OCI-LY3 (cell line): ENCODE measurements around the gene TTLL9.

ENCODE experiments used
- H2AFZ ChIP-seq: fragments of 200-600, 300-600 bp; shearing (Covaris generic); 2 replicates; pipeline ENCODE4 v1.6.0; 2014; ENCODE audit warnings: antibody characterized with exemption, low read depth, low read length
- H3K27ac ChIP-seq: fragments of 200-600, 300-600 bp; sonication (generic); 2 replicates; pipeline ENCODE4 v1.5.1; 2014; ENCODE audit warnings: mild to moderate bottlenecking, low read length, moderate library complexity, mixed read lengths
- H3K27me3 ChIP-seq: fragments of 200-600, 300-600 bp; sonication (generic); 2 replicates; pipeline ENCODE4 v1.6.1; 2014; ENCODE audit warnings: low read depth, low read length, mixed read lengths
- H3K36me3 ChIP-seq: fragments of 200-600, 300-600 bp; sonication (generic); replicated peaks from 2 replicates; pipeline ENCODE3; 2014; ENCODE audit warnings: low read depth, low read length, mixed read lengths
- H3K4me1 ChIP-seq: fragments of 300-600, 200-600 bp; sonication (generic); 2 replicates; pipeline ENCODE4 v1.6.1; 2014; ENCODE audit warnings: low read length, mixed read lengths
- H3K4me2 ChIP-seq: fragments of 200-600, 300-600 bp; sonication (generic); 2 replicates; pipeline ENCODE4 v1.6.1; 2014; ENCODE audit warnings: low read length, mixed read lengths
- H3K4me3 ChIP-seq: fragments of 300-600, 200-600 bp; sonication (generic); 2 replicates; pipeline ENCODE4 v1.5.1; 2014; ENCODE audit warnings: antibody characterized with exemption, mild to moderate bottlenecking, low read length, moderate library complexity
- H3K79me2 ChIP-seq: fragments of 300-600, 200-600 bp; shearing (Covaris generic); 2 replicates; pipeline ENCODE4 v1.6.1; 2014; ENCODE audit warnings: mild to moderate bottlenecking, low read length, mixed read lengths
- H3K9ac ChIP-seq: fragments of 300-600, 200-600 bp; shearing (Covaris generic); 2 replicates; pipeline ENCODE4 v1.6.0; 2014; ENCODE audit warnings: mild to moderate bottlenecking, low read length, moderate library complexity
- H3K9me3 ChIP-seq: fragments of 200-600, 300-600 bp; shearing (Covaris generic); 2 replicates; pipeline ENCODE4 v1.6.1; 2014; ENCODE audit warnings: low read length, mixed read lengths; ENCODE audit not compliant: insufficient read depth
- H4K20me1 ChIP-seq: fragments of 200-600, 300-600 bp; sonication (generic); 2 replicates; pipeline ENCODE4 v1.6.1; 2016; ENCODE audit warnings: low read length, mixed read lengths; ENCODE audit not compliant: insufficient read depth
- CTCF ChIP-seq: fragments of 200-600, 300-600 bp; sonication (generic); IDR thresholded peaks from 2 replicates; pipeline ENCODE4 v1.5.1; 2014; ENCODE audit warnings: antibody characterized with exemption, low read length, low read depth
- EZH2phosphoT487 ChIP-seq: fragments of 200-600 bp; shearing (Covaris generic); IDR thresholded peaks from 2 replicates; pipeline ENCODE4 v1.6.1; 2018; ENCODE audit warnings: antibody characterized with exemption, mixed run types, low read depth

Gene TTLL9

GRCh38 chr20:31923388-31924331 lies 53.2 kb downstream of the TTLL9 start:
- peak overlapping the region; percentile 31; the same call in 1 of the 2 replicates for H3K9ac ChIP-seq
- H3K4me2 ChIP-seq, result peak overlapping the region; percentile 50
- no peaks in the 10 kb centered on the region for H3K36me3 ChIP-seq
- H3K79me2 ChIP-seq, result no peaks in the 10 kb centered on the region
- no peaks in the 10 kb centered on the region for H3K9me3 ChIP-seq
- H3K27ac ChIP-seq, result peak overlapping the region; percentile 17
- TF ChIP-seq CTCF (no peak), EZH2phosphoT487 (no peak)
- H4K20me1 ChIP-seq, result no peaks in the 10 kb centered on the region
- H3K4me3 ChIP-seq, result peak overlapping the region; percentile 38
- H2AFZ ChIP-seq, result peak overlapping the region; percentile 4
- peaks cover 24% of the 10 kb centered on the region for H3K4me1 ChIP-seq
- H3K27me3 ChIP-seq, result no peaks in the 10 kb centered on the region

DNA sequence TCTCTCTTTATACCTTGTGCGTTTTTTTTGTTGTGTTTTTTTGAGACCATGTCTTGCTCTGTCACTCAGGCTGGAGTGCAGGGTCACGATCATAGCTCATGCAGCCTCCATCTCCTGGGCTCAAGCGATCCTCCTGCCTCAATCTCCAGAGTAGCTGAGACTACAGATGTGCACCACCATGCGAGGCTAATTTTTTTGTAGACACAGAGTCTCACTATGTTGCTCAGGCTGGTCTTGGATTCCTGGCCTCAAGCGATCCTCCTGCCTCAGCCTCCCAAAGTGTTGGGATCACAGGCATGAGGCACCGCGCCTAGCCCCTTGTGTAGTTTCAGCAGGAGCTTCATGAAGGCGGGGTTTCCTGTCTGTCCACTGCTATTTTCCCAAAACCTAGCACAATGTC lies 54.1 kb downstream of the TTLL9 start:
- Histone ChIP-seq H3K9me3 (no peaks in the 10 kb centered on the region), H3K79me2 (no peaks in the 10 kb centered on the region), H2AFZ (no peak overlapping the region), H3K27ac (no peak overlapping the region), H4K20me1 (no peaks in the 10 kb centered on the region), H3K27me3 (no peaks in the 10 kb centered on the region), H3K4me1 (peaks cover 20% of the 10 kb centered on the region), H3K4me3 (no peak overlapping the region), H3K4me2 (no peak overlapping the region), H3K9ac (no peak overlapping the region), H3K36me3 (no peaks in the 10 kb centered on the region)
- TF ChIP-seq CTCF (no peak), EZH2phosphoT487 (no peak)

GRCh38 chr20:31925631-31926030 lies 55.2 kb downstream of the TTLL9 start:
- Histone ChIP-seq H3K4me1 (peaks cover 20% of the 10 kb centered on the region), H4K20me1 (no peaks in the 10 kb centered on the region), H3K27me3 (0 out of 2 replicates have a peak, but pooled peaks cover 3% of the 10 kb centered on the region), H3K79me2 (no peaks in the 10 kb centered on the region), H2AFZ (no peak overlapping the region), H3K9me3 (no peaks in the 10 kb centered on the region), H3K36me3 (no peaks in the 10 kb centered on the region), H3K4me3 (no peak overlapping the region), H3K4me2 (no peak overlapping the region), H3K27ac (no peak overlapping the region), H3K9ac (no peak overlapping the region)
- TF ChIP-seq EZH2phosphoT487 (no peak), CTCF (no peak)

DNA sequence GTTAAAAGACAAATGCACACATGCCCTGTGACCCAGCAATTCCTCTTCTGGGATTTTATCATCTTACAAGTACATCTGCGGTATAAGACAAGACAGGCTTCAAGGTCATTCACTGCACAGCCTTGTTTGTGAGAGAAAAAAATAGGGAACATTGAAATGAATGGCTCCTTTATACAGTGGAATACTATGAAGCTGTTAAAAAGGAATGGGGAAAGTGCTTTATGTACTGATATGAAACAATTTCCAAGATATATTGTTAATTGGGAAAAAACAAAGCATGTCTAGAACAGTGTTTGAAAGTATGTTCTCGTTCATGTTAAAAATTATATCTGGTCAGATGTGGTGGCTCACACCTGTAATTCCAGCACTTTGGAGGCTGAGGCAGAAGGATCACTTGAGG lies 56.1 kb downstream of the TTLL9 start:
- H3K79me2 ChIP-seq, result no peaks in the 10 kb centered on the region
- no peak overlapping the region for H3K4me2 ChIP-seq
- no peaks in the 10 kb centered on the region for H3K9me3 ChIP-seq
- no peaks in the 10 kb centered on the region for H3K36me3 ChIP-seq
- H2AFZ ChIP-seq, result no peak overlapping the region
- H3K27ac ChIP-seq, result no peak overlapping the region
- 0 out of 2 replicates have a peak, but pooled peaks cover 3% of the 10 kb centered on the region for H3K27me3 ChIP-seq
- no peak for TF ChIP-seq CTCF
- no peak overlapping the region for H3K9ac ChIP-seq
- no peak overlapping the region for H3K4me3 ChIP-seq
- no peaks in the 10 kb centered on the region for H4K20me1 ChIP-seq
- peaks cover 20% of the 10 kb centered on the region for H3K4me1 ChIP-seq
